ENCODE data around the gene HTD2.
A peak's percentile ranks its signal among the peaks of the same experiment; 100 is the strongest.
"Not testable (repeated sequence)": the region's sequence is repeated elsewhere in the genome, so short reads cannot be mapped to it uniquely, and the experiment has no call there.

The HTD2 gene

DNA sequence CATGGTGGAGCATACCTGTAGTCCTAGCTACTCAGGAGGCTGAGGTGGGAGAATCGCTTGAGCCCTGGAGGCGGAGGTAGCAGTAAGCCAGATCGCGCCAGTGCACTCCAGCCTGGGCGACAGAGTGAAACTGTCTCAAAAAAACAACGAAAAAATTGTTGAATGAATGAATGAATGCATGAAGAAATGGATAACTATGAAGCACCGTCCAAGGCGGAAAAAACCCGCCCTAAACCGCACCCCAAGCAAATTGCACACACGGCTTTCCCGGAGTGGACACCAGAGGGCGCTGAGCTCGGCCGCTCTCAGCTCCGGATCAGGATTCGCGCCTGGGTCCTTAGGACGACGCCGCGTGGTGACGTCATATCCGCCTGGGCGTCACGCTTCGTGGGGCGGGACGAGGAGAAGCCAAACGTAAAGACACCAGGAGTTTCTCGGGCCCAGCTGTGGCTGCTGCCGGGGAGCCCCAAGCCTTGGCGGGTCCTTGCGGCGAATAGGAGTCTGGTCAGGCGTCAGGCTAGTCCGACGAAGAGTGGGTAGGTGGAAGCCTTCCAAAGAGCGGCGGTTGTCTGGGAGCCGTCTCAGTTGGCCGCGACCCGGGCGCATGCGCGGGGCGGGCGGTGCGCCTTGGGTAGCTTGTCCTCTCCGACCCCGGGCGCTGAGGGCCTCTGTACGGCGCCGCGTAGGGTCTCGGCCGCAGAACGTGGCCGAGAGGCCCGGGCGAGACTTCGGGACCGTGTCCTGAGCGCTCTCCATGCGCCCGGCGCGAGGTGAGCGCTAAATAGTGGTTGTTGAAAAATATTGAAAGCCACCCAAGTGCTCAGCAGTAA lies at the start of gene HTD2, which contains the start of gene RPP14:
TSS of gene HTD2 (plus strand) at position 639 of the 830 bp plus-strand sequence. CDS start 11,094 bp downstream, outside the sequence.
TSS of gene RPP14 (plus strand) at position 364 of the 830 bp plus-strand sequence. CDS start 4,085 bp downstream, outside the sequence.
- DNase-seq = peak; percentile 99

DNA sequence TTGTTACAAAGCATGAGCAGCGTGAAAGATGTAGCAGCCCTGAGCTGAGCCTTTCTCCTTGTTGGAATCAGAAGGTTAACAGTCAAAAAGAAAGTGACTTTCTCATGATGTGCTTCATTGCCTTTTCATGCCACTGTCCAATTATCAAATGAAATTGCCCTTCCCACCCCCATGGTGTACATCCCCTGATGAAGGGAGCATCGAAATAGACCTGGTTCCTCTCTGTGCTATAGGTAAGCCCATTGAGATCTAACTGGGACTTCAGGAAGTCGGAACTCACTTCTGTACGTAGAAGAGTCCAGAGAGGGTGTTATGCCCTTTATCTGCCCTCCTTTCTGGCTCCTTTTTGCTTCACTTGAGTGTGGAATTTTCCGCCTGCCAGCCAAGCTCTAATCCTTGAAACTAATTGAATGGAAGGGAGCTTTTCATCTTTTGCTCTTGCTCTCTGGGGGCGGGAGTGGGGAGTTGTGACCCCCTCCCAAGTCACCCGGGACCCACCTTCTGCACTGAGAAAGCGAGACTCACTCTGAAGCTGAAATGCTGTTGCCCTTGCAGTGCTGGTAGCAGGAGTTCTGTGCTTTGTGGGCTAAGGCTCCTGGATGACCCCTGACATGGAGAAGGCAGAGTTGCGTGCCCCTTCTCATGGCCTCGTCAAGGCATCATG lies 47.8 kb upstream of the HTD2 start:
- DNase-seq = no peak

DNA sequence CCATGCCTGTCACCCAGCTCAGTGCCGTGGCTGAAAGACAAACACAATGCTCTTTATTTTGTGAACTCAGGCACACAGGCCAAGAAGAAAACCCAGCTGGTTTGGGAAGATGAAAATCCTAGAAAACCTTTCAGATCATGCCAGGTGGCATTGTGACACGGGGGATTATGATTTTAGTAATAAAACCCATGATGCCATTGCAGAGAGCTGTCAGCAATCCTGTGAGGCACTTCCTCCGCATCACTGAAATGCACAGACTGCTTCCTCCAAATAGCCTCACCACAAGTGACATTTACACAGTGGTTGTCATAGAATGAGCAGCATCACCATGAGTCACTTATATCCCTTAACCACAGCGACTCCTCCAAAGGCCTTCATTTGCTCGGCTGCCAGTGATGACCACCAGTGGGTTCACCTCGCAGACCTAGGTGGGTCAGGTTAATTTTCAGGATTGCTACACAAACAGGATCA lies 46.0 kb upstream of the HTD2 start:
- peak; percentile 35 for DNase-seq

DNA sequence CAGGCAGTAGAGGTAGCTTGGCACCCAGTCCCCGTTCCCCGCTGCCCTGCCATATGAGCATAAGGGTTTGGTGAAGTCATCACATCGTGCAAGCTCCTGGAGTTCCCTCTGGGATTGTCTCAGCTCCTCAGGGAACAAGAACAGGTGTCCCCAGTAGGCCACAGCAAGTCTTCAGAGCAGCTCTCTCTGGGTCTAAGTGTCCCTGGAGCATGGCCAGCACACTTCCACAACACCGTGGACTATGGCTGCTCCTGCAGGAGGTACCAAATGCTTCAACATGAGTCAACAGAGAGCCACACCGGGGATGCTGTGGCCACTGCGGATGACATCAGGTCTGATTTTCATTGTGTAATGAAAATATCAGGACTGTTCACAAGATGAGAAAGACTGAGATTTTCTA lies 45.6 kb upstream of the HTD2 start:
- DNase-seq = no peak

DNA sequence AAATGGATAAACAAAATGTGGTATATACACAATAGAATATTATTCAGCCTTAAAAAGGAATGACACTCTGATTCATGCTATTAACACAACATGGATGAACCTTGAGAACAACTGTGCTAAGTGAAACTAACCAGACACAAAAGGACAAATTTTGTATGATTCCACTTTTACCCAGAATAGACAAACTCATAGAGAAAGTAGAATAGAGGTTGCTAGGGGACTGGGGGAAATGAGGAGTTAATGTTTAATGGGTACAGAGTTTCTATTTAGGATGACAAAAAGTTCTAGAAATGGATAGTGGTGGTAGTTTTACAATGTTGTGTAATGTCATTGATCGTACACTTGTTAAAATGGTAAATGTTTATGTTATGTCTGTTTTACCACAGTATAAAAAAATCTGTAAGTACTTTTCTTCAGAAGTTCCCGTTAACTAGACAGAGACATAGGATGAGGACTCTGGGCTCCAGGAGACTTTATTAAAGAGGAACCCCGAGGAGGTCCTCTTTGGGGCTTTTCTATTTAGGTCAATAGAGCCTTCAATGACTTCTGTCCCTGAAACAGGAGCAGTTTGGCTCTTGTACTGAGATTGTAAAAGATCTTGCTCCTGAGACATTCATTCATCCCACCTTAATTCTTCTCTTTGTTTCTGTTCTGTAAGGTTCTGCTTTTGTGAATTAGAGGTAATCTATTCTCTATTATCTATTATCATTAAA lies 44.2 kb upstream of the HTD2 start:
- no peak for DNase-seq

DNA sequence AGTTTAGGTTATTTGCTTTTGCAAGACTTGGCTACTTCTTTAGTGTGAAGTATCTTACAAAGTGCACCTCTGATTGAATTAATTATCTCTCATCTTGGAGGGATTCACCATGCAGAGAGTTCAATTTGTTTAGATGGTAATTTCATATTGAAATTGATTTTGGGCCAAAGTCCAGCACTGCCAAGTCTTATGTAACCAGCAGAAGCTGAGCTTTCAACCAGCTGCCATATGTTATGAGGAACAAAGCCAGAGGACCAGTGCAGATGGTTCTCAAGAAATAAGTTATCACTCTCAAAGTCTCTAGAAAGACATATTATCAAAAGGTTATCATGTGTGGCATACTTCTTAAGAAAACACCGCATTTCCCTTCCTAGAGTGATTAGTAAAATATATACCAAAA lies 39.7 kb upstream of the HTD2 start:
- DNase-seq = no peak

DNA sequence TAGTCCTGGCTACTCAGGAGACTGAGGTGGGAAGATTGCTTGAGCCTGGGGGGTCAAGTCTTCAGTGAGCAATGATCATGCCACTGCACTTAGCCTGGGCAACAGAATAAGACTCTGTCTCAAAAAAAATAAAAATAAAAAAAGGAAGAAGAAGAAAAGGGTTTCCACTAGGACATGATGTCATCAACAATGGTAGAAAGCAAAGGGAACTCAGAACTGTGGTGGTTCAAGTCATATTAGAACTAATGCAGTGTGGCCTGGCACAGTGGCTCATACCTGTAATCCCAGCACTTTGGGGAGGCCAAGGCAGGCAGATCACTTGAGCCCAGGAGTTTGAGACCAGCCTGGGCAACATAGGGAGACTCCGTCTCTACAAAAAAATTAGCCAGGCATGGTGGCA lies 38.8 kb upstream of the HTD2 start:
- DNase-seq = not testable (repeated sequence)

DNA sequence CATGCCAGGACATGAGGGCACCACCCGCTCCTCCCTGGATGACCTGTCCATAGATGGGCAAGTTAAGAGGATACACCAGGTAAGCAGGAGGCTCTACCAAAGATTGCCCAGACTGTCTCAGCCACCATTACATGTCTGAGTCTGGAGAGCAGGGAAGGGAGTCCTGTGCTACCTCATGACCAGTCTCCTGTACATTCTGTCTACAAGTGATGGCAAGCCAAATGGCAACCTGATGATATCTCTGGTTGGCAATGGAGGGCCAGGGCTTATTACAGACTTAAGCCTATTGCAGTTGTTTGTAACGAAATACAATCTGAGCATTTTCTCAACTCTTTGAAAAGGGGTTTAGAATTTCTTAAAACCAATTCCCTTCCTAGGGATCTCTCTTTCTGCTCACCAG lies 37.0 kb upstream of the HTD2 start:
- DNase-seq = no peak

DNA sequence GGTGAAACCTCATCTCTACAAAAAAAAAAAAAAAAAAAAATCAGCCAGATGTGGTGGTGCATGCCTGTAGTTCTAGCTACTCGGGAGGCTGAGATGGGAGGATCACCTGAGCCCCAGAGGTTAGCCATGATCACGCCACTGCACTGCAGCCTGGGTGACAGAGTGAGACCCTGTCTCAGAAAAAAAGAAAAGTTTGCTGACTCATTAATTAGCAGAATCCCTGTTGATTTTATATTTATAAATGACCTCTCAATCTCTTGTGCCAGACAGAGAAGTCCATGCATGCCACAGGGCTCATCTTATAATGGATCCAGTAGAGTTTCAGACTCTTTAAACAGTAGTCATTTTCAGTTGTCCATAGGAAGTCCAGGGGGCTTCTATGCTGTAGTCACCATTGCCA lies 35.8 kb upstream of the HTD2 start:
- no peak for DNase-seq

DNA sequence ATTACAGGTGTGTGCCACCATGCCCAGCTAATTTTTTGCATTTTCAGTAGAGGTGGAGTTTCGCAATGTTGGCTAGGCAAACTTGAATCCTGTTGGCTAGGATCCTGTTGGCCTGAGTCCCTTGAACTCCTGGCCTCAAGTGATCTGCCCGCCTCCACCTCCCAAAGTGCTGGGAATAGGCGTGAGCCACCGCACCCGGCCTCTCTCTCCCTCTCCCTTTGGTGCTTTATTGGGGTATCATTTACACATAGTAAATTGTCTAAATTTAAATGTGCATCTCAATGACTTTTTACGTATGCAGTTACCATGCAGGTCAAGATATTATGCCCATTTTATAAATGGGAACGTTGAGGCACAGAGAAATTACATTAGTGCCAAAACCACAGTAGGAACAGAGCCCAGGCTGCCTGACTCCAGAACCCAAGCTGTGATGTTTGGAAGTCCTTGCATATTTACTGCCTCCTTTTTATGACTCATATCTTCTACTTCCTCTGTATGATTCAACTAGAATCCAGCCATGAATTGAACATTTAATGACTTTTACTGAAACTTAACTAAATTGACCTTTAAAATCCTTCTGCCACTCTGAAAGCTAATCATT lies 34.3 kb upstream of the HTD2 start:
- peak; percentile 13 for DNase-seq

DNA sequence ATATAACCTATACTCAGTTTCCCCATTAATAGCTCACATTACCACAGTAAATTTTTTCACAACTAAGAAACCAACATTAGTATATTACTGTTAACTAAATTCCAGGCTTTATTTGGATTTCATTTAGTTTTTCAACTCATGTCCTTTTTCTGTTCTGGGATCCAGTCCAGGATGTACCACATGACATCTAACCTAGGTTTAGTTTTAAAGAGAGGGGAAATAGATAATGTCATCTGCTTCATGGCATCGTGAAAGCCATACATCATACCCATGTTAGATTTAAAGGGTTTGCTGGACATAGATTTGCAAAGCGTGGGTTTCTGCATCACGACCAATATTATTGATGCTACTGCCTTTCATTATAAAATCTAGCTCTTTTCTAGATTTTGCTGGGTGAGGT lies 33.4 kb upstream of the HTD2 start:
- DNase-seq = no peak

DNA sequence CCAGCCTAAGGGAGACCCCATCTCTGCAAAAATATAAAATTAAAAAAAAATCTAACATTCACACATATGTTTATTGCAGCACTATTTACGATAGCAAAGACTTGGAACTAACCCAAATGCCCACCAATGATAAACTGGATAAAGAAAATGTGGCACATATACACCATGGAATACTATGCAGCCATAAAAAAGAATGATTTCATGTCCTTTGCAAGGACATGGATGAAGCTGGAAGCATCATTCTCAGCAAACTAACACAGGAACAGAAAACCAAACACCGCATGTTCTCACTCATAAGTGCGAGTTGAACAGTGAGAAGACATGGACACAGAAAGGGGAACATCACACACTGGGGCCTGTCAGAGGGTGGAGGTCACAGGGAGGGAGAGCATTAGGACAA lies 33.0 kb upstream of the HTD2 start:
- DNase-seq = not testable (repeated sequence)

DNA sequence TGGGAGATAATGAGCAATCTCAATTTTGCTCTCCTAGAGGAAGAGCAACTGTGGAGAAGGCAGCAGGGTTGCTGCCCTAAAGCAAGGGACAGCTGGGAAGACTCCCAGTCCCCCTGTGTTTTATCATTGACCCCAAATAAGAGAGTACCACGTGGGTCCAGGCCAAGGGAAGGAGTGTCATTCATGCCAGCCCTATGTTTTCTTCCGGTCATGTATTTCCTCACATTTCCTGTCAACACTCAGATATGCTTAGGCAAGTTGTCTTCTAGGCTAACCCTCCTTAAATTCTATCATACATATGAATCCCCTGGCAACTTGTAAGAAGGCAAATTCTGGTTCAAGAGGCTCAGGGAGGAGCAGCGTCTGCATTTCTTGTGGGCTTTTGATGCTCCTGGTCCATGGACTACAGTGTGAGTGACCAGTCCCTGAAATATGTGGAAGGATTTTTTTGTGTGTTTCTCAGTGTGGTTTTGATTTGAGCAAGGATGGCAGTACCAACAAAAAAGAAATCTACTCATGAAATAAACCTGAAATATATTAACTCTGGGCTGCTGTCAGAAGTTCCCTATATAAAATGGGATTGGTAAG lies 32.2 kb upstream of the HTD2 start:
- DNase-seq = no peak

DNA sequence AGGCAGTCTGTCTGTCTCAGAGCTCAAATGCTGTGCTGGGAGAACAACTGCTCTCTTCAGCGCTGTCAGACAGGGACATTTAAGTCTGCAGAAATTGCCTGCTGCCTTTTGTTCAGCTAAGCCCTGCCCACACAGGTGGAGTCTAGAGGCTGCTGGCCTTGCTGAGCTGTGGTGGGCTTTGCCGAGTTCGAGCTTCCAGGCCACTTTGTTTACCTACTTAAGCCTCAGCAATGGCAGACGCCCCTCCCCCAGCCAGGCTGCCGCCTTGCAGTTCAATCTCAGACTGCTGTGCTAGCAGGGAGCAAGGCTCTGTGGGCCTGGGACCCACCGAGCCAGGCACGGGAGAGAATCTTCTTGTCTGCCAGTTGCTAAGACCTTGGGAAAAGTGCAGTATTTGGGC lies 25.3 kb upstream of the HTD2 start:
- no peak for DNase-seq

DNA sequence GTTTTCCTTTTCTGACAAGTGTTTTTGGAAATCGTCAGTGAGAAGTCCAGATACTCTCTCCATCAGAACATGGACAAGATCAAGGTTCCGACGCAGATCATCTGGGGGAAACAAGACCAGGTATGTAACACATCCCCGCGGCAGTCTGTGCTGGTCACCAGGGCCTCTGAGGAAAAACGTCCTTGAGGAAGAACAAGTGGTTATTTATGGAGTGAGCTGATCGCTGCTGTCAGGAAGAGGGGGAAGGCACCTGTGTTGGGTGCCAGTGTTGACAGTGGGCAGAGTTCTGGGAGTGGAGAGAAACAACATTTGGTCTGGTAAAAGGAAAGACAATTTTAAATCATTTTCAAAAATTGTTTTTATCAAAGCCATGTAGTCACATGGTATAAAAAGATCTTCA lies 21.0 kb upstream of the HTD2 start:
- DNase-seq = no peak

DNA sequence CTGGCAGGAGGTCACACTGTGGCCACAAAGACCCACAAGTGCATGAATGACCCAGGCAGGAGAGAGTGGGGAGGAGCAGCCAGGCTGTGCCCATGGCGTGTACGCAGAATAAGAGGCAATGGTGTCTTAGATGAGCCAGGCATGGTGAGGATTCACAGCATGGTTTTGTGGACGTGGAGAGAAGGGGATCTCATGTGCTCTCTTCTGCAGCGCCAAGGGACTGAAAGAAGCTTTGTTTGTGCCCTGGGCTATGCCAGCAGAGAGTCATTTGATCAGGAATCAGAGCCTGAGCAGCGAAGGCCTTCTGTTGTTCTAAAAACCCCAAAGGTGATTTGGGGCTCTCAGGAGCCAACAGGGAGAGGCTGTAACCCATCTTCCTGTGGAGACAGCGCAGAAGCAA lies 19.0 kb upstream of the HTD2 start:
- no peak for DNase-seq

DNA sequence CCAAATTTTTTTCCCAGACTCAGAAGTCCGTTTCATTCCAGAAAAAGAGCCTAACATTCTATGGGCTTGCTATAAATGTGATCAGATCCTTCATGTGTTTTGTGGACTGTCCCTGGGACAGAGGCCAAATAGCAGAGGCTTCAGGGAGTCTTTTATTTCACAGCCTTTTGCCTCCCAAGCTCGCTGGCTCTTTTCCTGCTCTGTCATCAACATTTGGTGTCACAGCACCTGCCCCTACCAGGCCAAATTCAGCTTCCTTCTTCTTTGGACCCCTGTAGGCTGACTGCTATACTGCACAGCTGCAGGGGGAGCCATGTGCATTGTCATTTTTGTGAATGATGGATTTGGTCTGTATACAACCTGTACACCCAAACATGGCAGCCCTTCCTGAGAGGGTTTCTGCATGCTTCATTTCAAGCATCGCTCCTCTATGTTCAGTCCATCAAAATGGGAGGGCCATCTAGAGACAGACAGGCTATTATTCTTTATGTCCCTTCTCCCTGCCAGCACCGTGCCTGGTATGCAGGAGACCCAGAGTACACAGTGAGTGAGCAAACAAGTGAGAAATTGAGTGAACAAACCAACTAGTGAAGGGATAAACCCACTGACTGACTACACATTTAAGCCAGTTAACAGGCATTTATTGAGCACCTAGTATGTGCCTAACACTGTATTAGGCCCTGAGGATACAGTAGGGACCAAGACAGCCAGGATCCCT lies 18.1 kb upstream of the HTD2 start:
- no peak for DNase-seq

DNA sequence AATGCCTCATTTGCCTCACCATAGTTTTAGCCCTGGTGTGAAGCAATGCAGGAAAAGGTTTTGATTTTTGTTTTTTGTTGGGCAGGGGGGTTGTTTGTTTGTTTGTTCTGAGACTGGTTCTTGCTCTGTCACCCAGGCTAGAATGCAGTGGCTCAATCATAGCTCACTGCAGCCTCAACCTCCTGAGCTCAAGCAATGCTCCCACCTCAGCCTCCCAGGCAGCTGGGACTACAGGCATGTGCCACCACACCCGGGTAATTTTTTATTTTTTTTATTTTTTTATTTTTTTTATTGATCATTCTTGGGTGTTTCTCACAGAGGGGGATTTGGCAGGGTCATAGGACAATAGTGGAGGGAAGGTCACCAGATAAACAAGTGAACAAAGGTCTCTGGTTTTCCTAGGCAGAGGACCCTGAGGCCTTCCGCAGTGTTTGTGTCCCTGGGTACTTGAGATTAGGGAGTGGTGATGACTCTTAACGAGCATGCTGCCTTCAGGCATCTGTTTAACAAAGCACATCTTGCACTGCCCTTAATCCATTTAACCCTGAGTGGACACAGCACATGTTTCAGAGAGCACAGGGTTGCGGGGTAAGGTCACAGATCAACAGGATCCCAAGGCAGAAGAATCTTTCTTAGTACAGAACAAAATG lies 17.2 kb upstream of the HTD2 start:
- not testable (repeated sequence) for DNase-seq

DNA sequence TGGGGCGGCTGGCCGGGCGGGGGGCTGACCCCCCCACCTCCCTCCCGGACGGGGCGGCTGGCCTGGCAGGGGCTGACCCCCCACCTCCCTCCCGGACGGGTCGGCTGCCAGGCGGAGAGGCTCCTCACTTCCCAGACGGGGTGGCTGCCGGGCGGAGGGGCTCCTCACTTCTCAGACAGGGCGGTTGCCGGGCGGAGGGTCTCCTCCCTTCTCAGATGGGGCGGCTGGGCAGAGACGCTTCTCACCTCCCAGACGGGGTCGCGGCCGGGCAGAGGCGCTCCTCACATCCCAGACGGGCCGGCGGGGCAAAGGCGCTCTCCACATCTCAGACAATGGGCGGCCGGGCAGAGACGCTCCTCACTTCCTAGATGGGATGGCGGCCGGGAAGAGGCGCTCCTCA lies 15.9 kb upstream of the HTD2 start:
- not testable (repeated sequence) for DNase-seq

DNA sequence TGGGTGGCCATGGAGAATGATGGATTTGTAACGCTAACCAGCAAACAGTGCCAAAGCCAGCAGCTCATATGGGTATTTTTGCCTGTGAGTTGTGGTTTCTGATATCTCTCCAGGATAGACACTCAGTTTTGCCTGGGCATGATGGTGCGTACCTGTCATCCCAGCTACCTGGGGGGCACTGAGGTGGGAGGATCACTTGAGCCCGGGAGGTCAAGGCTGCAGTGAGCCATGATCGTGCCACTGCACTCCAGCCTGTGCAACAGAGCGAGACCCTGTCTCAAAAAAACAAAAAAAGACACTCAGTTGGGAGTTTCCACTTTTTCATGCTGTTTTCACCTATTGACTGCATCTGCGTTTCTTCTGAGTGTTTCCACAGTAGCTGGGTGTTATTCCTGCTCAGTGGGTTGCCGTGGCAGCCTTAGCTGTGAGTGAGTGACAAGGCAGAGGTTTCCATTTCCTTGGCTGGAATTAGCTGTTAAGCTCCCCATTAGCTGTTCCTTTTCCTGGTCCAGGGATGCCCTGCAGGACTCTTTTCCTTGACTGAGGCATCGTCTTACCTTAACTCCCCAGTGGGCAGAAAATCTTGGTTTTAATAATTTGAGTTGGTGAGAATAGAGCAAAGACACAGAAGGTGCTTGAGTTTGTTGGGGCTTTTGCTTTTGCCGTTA lies 14.5 kb upstream of the HTD2 start:
- no peak for DNase-seq

DNA sequence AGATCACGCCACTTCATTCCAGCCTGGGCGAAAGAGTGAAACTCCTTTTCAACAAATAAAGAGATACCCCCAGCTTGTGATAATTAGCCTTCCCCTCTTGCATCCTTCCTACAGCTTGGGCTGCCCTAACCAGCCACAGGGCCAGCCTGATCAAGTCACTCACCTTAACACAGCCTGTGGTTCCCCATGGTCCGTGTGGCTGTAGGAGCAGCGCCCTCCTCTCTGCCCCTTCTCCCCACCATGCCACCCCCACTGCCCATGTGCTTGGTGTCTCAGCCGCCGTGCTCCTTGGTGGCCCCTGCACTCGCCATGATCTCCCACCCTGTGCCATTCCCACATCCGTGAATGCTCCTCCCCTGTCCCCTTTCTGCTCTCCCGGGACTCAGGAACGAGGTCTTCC lies 13.5 kb upstream of the HTD2 start:
- DNase-seq = no peak
